Bronchial epithelial cell (primary cell): ENCODE measurements around the gene LEMD1. TPM values are rescaled to one million over a fixed set of nuclear protein-coding genes. Genes with fewer than 3 reads are reported as not detected.

ENCODE experiments used
- DNase-seq: peaks from one replicate; pipeline ENCODE4 v3.0.0-alpha.2; 2010; ENCODE audit warnings: low read depth
- FAIRE-seq: peaks from 2 replicates; lab custom pipeline; 2011; peaks lifted over from hg19 to GRCh38; lab: Jason Lieb, UNC
- H3K27me3 ChIP-seq: 2 replicates; pipeline ENCODE4 v1.5.1; 2011; ENCODE audit warnings: low read length; ENCODE audit not compliant: control insufficient read depth, insufficient read depth
- H3K36me3 ChIP-seq: 2 replicates; pipeline ENCODE4 v1.5.1; 2011; ENCODE audit warnings: low read length; ENCODE audit not compliant: control insufficient read depth, insufficient read depth
- H3K4me3 ChIP-seq: 2 replicates; pipeline ENCODE4 v1.5.1; 2011; ENCODE audit warnings: mild to moderate bottlenecking, low read depth, low read length, control low read depth
- CTCF ChIP-seq: IDR thresholded peaks from 2 replicates; pipeline ENCODE4 v1.5.1; 2011; ENCODE audit warnings: mild to moderate bottlenecking, moderate library complexity, low read length, control low read depth, inconsistent platforms; ENCODE audit not compliant: insufficient read depth, severe bottlenecking
- total RNA-seq: library from RNA; depleted of rRNA; stranded (reverse); fragments of >200 nt; gene quantifications from 2 replicates; pipeline ENCODE4 v1.2.1, GENCODE V29; 2014

LEMD1 gene
- total RNA-seq, 1 donor from 2014 or later = 2.1 TPM

GRCh38 chr1:205444931-205445645 lies 23.2 kb upstream of the LEMD1 start:
- no peak overlapping the region for H3K4me3 ChIP-seq
- H3K27me3 ChIP-seq = no peaks in the 10 kb centered on the region
- DNase-seq = no peak
- TF ChIP-seq CTCF = no peak
- FAIRE-seq = no peak
- H3K36me3 ChIP-seq = peaks cover 1% of the 10 kb centered on the region

DNA sequence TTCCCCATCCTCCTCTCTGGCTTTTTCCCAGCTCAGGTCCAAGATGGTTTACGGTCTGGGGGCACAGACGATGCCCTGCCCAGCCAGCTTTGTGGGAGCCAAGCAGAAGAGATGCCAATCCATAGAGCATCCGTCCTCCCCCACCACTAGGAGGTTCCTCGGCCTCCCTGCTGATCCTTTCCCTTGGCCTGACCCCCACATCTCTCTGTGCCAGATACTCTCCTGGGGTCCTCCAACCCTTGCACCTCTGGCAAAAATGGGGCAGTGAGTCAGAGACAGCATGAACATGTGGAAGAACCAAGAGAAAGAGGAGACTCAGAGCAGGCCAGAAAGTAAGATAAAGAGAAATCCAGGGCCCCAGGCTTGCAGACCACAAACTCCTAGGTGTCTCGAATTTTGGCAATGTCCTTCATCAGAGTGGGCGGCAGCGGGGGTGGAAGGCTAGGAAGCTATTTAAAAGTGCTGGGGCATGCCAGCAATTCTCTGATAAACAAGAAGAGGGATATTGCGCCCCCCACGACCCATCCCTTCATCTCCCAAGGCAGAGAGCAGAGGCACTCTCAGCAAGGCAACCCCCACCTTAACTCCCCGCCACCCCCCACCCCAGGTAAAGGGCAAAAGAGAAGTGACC lies 22.6 kb upstream of the LEMD1 start:
- no peak for TF ChIP-seq CTCF
- Histone ChIP-seq H3K36me3 (peaks cover 1% of the 10 kb centered on the region), H3K27me3 (no peaks in the 10 kb centered on the region), H3K4me3 (no peak overlapping the region)
- DNase-seq (no peak), FAIRE-seq (no peak)

- Histone ChIP-seq H3K4me3 (no peak overlapping the region), H3K27me3 (no peaks in the 10 kb centered on the region), H3K36me3 (peaks cover 1% of the 10 kb centered on the region)
- DNase-seq (no peak), FAIRE-seq (no peak)
- no peak for TF ChIP-seq CTCF
These were observed 21.9 kb upstream of the LEMD1 start for GRCh38 chr1:205443585-205444299.

GRCh38 chr1:205442051-205442725 lies 20.3 kb upstream of the LEMD1 start:
- Histone ChIP-seq H3K36me3 (peaks cover 1% of the 10 kb centered on the region), H3K4me3 (no peak overlapping the region), H3K27me3 (no peaks in the 10 kb centered on the region)
- no peak for TF ChIP-seq CTCF
- FAIRE-seq (no peak), DNase-seq (no peak)

GRCh38 chr1:205441716-205442050 lies 19.8 kb upstream of the LEMD1 start:
- peaks cover 1% of the 10 kb centered on the region for H3K36me3 ChIP-seq
- DNase-seq (no peak), FAIRE-seq (no peak)
- no peak overlapping the region for H3K4me3 ChIP-seq
- TF ChIP-seq CTCF = no peak
- no peaks in the 10 kb centered on the region for H3K27me3 ChIP-seq
